ENCODE data around the gene FARS2.

DNA sequence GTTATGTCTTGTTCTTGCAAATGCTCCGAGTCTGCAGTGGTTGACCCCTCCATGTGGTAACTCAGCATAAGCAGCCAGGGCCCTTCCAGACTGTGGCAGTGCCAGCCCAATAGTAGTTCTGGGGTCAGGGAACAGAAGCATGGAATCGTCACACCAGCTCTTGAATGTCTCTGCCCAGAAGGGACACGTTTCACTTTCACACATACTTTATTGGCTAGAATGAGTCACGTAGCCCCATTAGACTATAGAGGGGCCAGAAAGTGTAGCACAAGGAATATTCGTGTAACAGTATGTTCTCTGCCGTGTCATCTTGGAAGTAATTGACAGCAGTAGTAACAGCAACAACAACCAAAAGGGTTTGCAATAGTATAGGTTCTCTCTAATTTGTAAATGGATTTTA, 254.7 kb downstream of the FARS2 start:
- TF ChIP-seq, protein P1, sequence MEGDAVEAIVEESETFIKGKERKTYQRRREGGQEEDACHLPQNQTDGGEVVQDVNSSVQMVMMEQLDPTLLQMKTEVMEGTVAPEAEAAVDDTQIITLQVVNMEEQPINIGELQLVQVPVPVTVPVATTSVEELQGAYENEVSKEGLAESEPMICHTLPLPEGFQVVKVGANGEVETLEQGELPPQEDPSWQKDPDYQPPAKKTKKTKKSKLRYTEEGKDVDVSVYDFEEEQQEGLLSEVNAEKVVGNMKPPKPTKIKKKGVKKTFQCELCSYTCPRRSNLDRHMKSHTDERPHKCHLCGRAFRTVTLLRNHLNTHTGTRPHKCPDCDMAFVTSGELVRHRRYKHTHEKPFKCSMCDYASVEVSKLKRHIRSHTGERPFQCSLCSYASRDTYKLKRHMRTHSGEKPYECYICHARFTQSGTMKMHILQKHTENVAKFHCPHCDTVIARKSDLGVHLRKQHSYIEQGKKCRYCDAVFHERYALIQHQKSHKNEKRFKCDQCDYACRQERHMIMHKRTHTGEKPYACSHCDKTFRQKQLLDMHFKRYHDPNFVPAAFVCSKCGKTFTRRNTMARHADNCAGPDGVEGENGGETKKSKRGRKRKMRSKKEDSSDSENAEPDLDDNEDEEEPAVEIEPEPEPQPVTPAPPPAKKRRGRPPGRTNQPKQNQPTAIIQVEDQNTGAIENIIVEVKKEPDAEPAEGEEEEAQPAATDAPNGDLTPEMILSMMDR (IDR thresholded peaks at IDR 0.05) = no peak
- TF ChIP-seq POLR2A (IDR thresholded peaks at IDR 0.05) (no peak), POLR2AphosphoS5 (IDR thresholded peaks at IDR 0.05) (no peak), EP300 (IDR thresholded peaks at IDR 0.05; ENCODE audit: low read depth) (no peak)

Data from transverse colon (tissue), 4 donors.